Transverse colon (tissue), 4 donors: ENCODE results near the gene ALPP. TPM values are rescaled to one million over a fixed set of nuclear protein-coding genes. Genes with fewer than 3 reads are reported as not detected.

Experiments
- DNase-seq: peaks from one replicate; pipeline ENCODE4 v3.0.0-alpha.2; 2019
- H3K27ac ChIP-seq, 4 donors: fragments of 200-600 bp; sonication (generic); 2 replicates each; pipeline ENCODE4 v1.5.1; 2016 to 2018; ENCODE audit warnings: inconsistent platforms in 4 of 4
- H3K27me3 ChIP-seq: fragments of 200-600 bp; sonication (generic); 2 replicates; pipeline ENCODE4 v1.5.1; 2017; ENCODE audit warnings: inconsistent platforms
- H3K36me3 ChIP-seq, 4 donors: fragments of 200-600 bp; sonication (generic); 2 replicates each; pipeline ENCODE4 v1.5.1; 2017 to 2019; ENCODE audit warnings: inconsistent platforms in 4 of 4
- H3K4me1 ChIP-seq, 4 donors: fragments of 200-600 bp; sonication (generic); 2 replicates each; pipeline ENCODE4 v1.5.1; 2017 to 2020; ENCODE audit warnings: inconsistent platforms in 4 of 4
- H3K4me3 ChIP-seq, 4 donors: fragments of 200-600 bp; sonication (generic); 1 replicate in 1 of 4; 2 replicates in 3 of 4; pipeline versions ENCODE4 v1.5.1 to v1.6.1; 2017 to 2019; ENCODE audit warnings: inconsistent platforms in 4 of 4
- H3K9me3 ChIP-seq, 2 donors: fragments of 200-600 bp; sonication (generic); 2 replicates each; pipeline ENCODE4 v1.5.1; 2017 to 2019; ENCODE audit warnings: inconsistent platforms in 2 of 2
- CTCF ChIP-seq, 5 experiments: fragments of 200-600 bp in 3 of 5; fragments of 450-650 bp in 2 of 5; sonication (generic) in 3 of 5; IDR thresholded peaks; 1 replicate in 2 of 5; 2 replicates in 3 of 5; pipeline ENCODE4 v1.5.1; 2016 to 2017; ENCODE audit warnings: antibody characterized with exemption in 5 of 5, inconsistent platforms in 3 of 5, mild to moderate bottlenecking in 2 of 5, moderate library complexity in 1 of 5
- EP300 ChIP-seq: sonication (generic); formaldehyde crosslinking; IDR thresholded peaks from one replicate; pipeline ENCODE4 v1.6.1; 2017; ENCODE audit warnings: antibody characterized with exemption, low read depth
- POLR2A ChIP-seq: fragments of 450-650 bp; IDR thresholded peaks from one replicate; pipeline ENCODE4 v1.6.1; 2016; ENCODE audit warnings: antibody characterized with exemption, mild to moderate bottlenecking, moderate library complexity
- POLR2AphosphoS5 ChIP-seq, 3 donors: sonication (generic); formaldehyde crosslinking; IDR thresholded peaks; one replicate each; pipeline ENCODE4 v1.6.1; 2016; ENCODE audit warnings: antibody characterized with exemption in 3 of 3
- WGBS, 2 donors: methylation state at CpG; one replicate each; pipeline ENCODE4 v1.1.5; 2018; ENCODE audit warnings: low coverage in 1 of 2; 5-methylcytosine and 5-hydroxymethylcytosine counted together
- in situ Hi-C, 4 donors: fragments of 200-750 bp; cut with MboI; loops; one replicate each; pipeline versions ENCODE4 v1.15.0 to v1.15.1; 2017; ENCODE audit warnings: low sequenced_read_pairs in 3 of 4, low pct_ligation_motif_present in 1 of 4, low pct_unique_long_range_greater_than_20kb in 1 of 4
- intact Hi-C: fragments of 100-400 bp; cut with DNase I; formaldehyde crosslinking; loops from one replicate; pipeline ENCODE4 v1.15.1; 2023; ENCODE audit warnings: low total_unique reads
- total RNA-seq, 4 donors: library from RNA; depleted of rRNA; stranded (reverse); fragments of >200 nt; gene quantifications; one replicate each; pipeline ENCODE4 v1.1.0, GENCODE V29; 2016

Gene ALPP
- total RNA-seq, 4 donors from 2014 or later = not detected

GRCh38 chr2:232341739-232342126 lies 36.8 kb upstream of the ALPP start:
- WGBS, 2 donors = 82 to 88% methylated on average over 2 to 4 of the region's 4 CpGs
- in situ Hi-C loops = loop anchor here in 1 of 4 donors (10.0 kb wide), 1 partner anchor 93 kb away; no protein-coding TSS in a partner anchor
- TF ChIP-seq EP300 (no peak), POLR2A (no peak), POLR2AphosphoS5 (IDR thresholded peaks at IDR 0.05) (no peak), CTCF (IDR thresholded peaks at IDR 0.05) (no peak)
- no peak for DNase-seq
- Histone ChIP-seq H3K9me3 (no peaks in the 10 kb centered on the region), H3K4me3 (no peak overlapping the region), H3K36me3 (no peaks in the 10 kb centered on the region), H3K27me3 (no peaks in the 10 kb centered on the region), H3K4me1 (no peaks in the 10 kb centered on the region), H3K27ac (no peak overlapping the region)
- intact Hi-C loops = no loop called here

- Histone ChIP-seq H3K9me3 (no peaks in the 10 kb centered on the region), H3K27me3 (no peaks in the 10 kb centered on the region), H3K27ac (no peak overlapping the region), H3K4me1 (no peaks in the 10 kb centered on the region), H3K4me3 (no peak overlapping the region), H3K36me3 (no peaks in the 10 kb centered on the region)
- DNase-seq = no peak
- in situ Hi-C loops = loop anchor here in 1 of 4 donors (10.0 kb wide), 1 partner anchor 92 kb away; no protein-coding TSS in a partner anchor
- no peak for TF ChIP-seq POLR2AphosphoS5 (IDR thresholded peaks at IDR 0.05)
- no peak for TF ChIP-seq EP300
- TF ChIP-seq POLR2A = no peak
- no peak for TF ChIP-seq CTCF (IDR thresholded peaks at IDR 0.05)
- intact Hi-C loops = no loop called here
- 73 to 87% methylated on average over 3 to 19 of the region's 19 CpGs for WGBS, 2 donors
Measured at GRCh38 chr2:232342635-232343565, 35.7 kb upstream of the ALPP start.

GRCh38 chr2:232343821-232344220 lies 34.7 kb upstream of the ALPP start:
- no peak for DNase-seq
- TF ChIP-seq EP300 (no peak), CTCF (IDR thresholded peaks at IDR 0.05) (no peak), POLR2A (no peak), POLR2AphosphoS5 (IDR thresholded peaks at IDR 0.05) (no peak)
- no peaks in the 10 kb centered on the region for H3K4me1 ChIP-seq
- WGBS, 2 donors = 73 to 74% methylated on average over 6 of the region's 6 CpGs
- H3K9me3 ChIP-seq = no peaks in the 10 kb centered on the region
- H3K27me3 ChIP-seq = no peaks in the 10 kb centered on the region
- in situ Hi-C loops (loop anchor here in 1 of 4 donors (10.0 kb wide), 1 partner anchor 91 kb away; no protein-coding TSS in a partner anchor), intact Hi-C loops (no loop called here)
- H3K36me3 ChIP-seq = no peaks in the 10 kb centered on the region
- no peak overlapping the region for H3K4me3 ChIP-seq
- no peak overlapping the region for H3K27ac ChIP-seq

- intact Hi-C loops (no loop called here), in situ Hi-C loops (loop anchor here in 1 of 4 donors (10.0 kb wide), 1 partner anchor 90 kb away; no protein-coding TSS in a partner anchor)
- DNase-seq = no peak
- Histone ChIP-seq H3K4me3 (no peak overlapping the region), H3K27ac (no peak overlapping the region), H3K4me1 (peaks cover 0 to 8% (median 5%) of the 10 kb centered on the region in 4 donors), H3K27me3 (peaks cover 10% of the 10 kb centered on the region), H3K9me3 (no peaks in the 10 kb centered on the region), H3K36me3 (no peaks in the 10 kb centered on the region)
- 92% methylated on average over 8 of the region's 8 CpGs; no CpG with 5 or more reads in 1 of the 2 donors for WGBS, 2 donors
- TF ChIP-seq POLR2A (no peak), POLR2AphosphoS5 (IDR thresholded peaks at IDR 0.05) (no peak), EP300 (no peak), CTCF (IDR thresholded peaks at IDR 0.05) (no peak)
Measured at GRCh38 chr2:232345251-232345650, 33.3 kb upstream of the ALPP start.
